ENCODE results near the gene KYNU.
"Not testable (repeated sequence)": the region's sequence is repeated elsewhere in the genome, so short reads cannot be mapped to it uniquely, and the experiment has no call there.

The KYNU gene

GRCh38 chr2:143058851-143059250 lies 181.4 kb downstream of the KYNU start:
- TF ChIP-seq CTCF (IDR thresholded peaks at IDR 0.05; ENCODE audit: control insufficient read depth, extremely low read depth, insufficient read depth): no peak
- no peak for DNase-seq (ENCODE audit: low read depth)
- no peak overlapping the region for H3K4me3 ChIP-seq (ENCODE audit: low read depth, low read length)

- H3K4me3 ChIP-seq (ENCODE audit: low read depth, low read length): no peak overlapping the region
- TF ChIP-seq CTCF (IDR thresholded peaks at IDR 0.05; ENCODE audit: control insufficient read depth, extremely low read depth, insufficient read depth): no peak
- DNase-seq (ENCODE audit: low read depth): no peak
These were observed 186.2 kb downstream of the KYNU start for GRCh38 chr2:143063612-143064200.

GRCh38 chr2:143068094-143068493 lies 190.6 kb downstream of the KYNU start:
- DNase-seq (ENCODE audit: low read depth): no peak
- no peak overlapping the region for H3K4me3 ChIP-seq (ENCODE audit: low read depth, low read length)
- TF ChIP-seq CTCF (IDR thresholded peaks at IDR 0.05; ENCODE audit: control insufficient read depth, extremely low read depth, insufficient read depth): no peak

- DNase-seq (ENCODE audit: low read depth): no peak
- TF ChIP-seq CTCF (IDR thresholded peaks at IDR 0.05; ENCODE audit: control insufficient read depth, extremely low read depth, insufficient read depth): no peak
These were observed 191.0 kb downstream of the KYNU start for GRCh38 chr2:143068509-143068908.

GRCh38 chr2:143070704-143071103 lies 193.2 kb downstream of the KYNU start:
- no peak overlapping the region for H3K4me3 ChIP-seq (ENCODE audit: low read depth, low read length)
- TF ChIP-seq CTCF (IDR thresholded peaks at IDR 0.05; ENCODE audit: control insufficient read depth, extremely low read depth, insufficient read depth): no peak
- DNase-seq (ENCODE audit: low read depth): no peak

More at GRCh38 chr2:143068509-143068908, 191.0 kb downstream of the KYNU start:
- no peak overlapping the region for H3K4me3 ChIP-seq (ENCODE audit: low read depth, low read length)

GRCh38 chr2:143071185-143071876 lies 193.9 kb downstream of the KYNU start:
- DNase-seq (ENCODE audit: low read depth): no peak
- H3K4me3 ChIP-seq (ENCODE audit: low read depth, low read length): no peak overlapping the region
- no peak for TF ChIP-seq CTCF (IDR thresholded peaks at IDR 0.05; ENCODE audit: control insufficient read depth, extremely low read depth, insufficient read depth)

- not testable (repeated sequence) for H3K4me3 ChIP-seq (ENCODE audit: low read depth, low read length)
These were observed 197.4 kb downstream of the KYNU start for GRCh38 chr2:143074913-143075312.

More at GRCh38 chr2:143074913-143075312, 197.4 kb downstream of the KYNU start:
- not testable (repeated sequence) for DNase-seq (ENCODE audit: low read depth)

All from LNCaP clone FGC (cell line).